OCI-LY3 (cell line): Measurements from ENCODE around the gene ABCG5.

Source experiments
- H2AFZ ChIP-seq: fragments of 200-600, 300-600 bp; shearing (Covaris generic); 2 replicates; pipeline ENCODE4 v1.6.0; 2014; ENCODE audit warnings: antibody characterized with exemption, low read depth, low read length
- H3K27ac ChIP-seq: fragments of 200-600, 300-600 bp; sonication (generic); 2 replicates; pipeline ENCODE4 v1.5.1; 2014; ENCODE audit warnings: mild to moderate bottlenecking, low read length, moderate library complexity, mixed read lengths
- H3K27me3 ChIP-seq: fragments of 200-600, 300-600 bp; sonication (generic); 2 replicates; pipeline ENCODE4 v1.6.1; 2014; ENCODE audit warnings: low read depth, low read length, mixed read lengths
- H3K36me3 ChIP-seq: fragments of 200-600, 300-600 bp; sonication (generic); replicated peaks from 2 replicates; pipeline ENCODE3; 2014; ENCODE audit warnings: low read depth, low read length, mixed read lengths
- H3K4me1 ChIP-seq: fragments of 300-600, 200-600 bp; sonication (generic); 2 replicates; pipeline ENCODE4 v1.6.1; 2014; ENCODE audit warnings: low read length, mixed read lengths
- H3K4me2 ChIP-seq: fragments of 200-600, 300-600 bp; sonication (generic); 2 replicates; pipeline ENCODE4 v1.6.1; 2014; ENCODE audit warnings: low read length, mixed read lengths
- H3K4me3 ChIP-seq: fragments of 300-600, 200-600 bp; sonication (generic); 2 replicates; pipeline ENCODE4 v1.5.1; 2014; ENCODE audit warnings: antibody characterized with exemption, mild to moderate bottlenecking, low read length, moderate library complexity
- H3K79me2 ChIP-seq: fragments of 300-600, 200-600 bp; shearing (Covaris generic); 2 replicates; pipeline ENCODE4 v1.6.1; 2014; ENCODE audit warnings: mild to moderate bottlenecking, low read length, mixed read lengths
- H3K9ac ChIP-seq: fragments of 300-600, 200-600 bp; shearing (Covaris generic); 2 replicates; pipeline ENCODE4 v1.6.0; 2014; ENCODE audit warnings: mild to moderate bottlenecking, low read length, moderate library complexity
- H3K9me3 ChIP-seq: fragments of 200-600, 300-600 bp; shearing (Covaris generic); 2 replicates; pipeline ENCODE4 v1.6.1; 2014; ENCODE audit warnings: low read length, mixed read lengths; ENCODE audit not compliant: insufficient read depth
- H4K20me1 ChIP-seq: fragments of 200-600, 300-600 bp; sonication (generic); 2 replicates; pipeline ENCODE4 v1.6.1; 2016; ENCODE audit warnings: low read length, mixed read lengths; ENCODE audit not compliant: insufficient read depth
- CTCF ChIP-seq: fragments of 200-600, 300-600 bp; sonication (generic); IDR thresholded peaks from 2 replicates; pipeline ENCODE4 v1.5.1; 2014; ENCODE audit warnings: antibody characterized with exemption, low read length, low read depth
- EZH2phosphoT487 ChIP-seq: fragments of 200-600 bp; shearing (Covaris generic); IDR thresholded peaks from 2 replicates; pipeline ENCODE4 v1.6.1; 2018; ENCODE audit warnings: antibody characterized with exemption, mixed run types, low read depth

Gene ABCG5

DNA sequence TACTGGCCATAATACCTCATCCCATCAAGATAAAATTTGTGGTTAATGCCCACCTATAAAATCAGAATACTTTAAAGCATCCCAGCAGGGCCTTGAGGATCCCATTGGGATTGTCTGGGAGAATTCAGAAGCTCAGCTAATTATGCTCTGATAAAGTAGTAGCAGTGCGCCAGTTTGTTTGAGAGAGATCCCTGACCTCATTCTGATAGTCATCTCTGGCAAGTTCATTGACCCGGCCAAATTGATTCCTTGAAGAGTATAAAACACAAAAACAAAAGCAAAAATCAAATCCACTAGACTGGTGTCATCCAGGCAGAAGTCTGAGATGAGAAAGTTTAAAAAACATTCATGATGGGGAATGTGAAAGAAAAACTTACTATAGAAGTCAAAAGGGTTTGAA is 14.1 kb downstream of the ABCG5 start:
- no peak overlapping the region for H2AFZ ChIP-seq
- no peak overlapping the region for H3K9ac ChIP-seq
- no peak overlapping the region for H3K4me2 ChIP-seq
- no peaks in the 10 kb centered on the region for H3K4me1 ChIP-seq
- H4K20me1 ChIP-seq = no peaks in the 10 kb centered on the region
- H3K4me3 ChIP-seq = no peak overlapping the region
- no peaks in the 10 kb centered on the region for H3K79me2 ChIP-seq
- H3K27me3 ChIP-seq = peaks cover 2% of the 10 kb centered on the region; the same call in 1 of the 2 replicates
- H3K27ac ChIP-seq = no peak overlapping the region
- no peaks in the 10 kb centered on the region for H3K9me3 ChIP-seq
- H3K36me3 ChIP-seq = no peaks in the 10 kb centered on the region
- TF ChIP-seq CTCF = no peak
- no peak for TF ChIP-seq EZH2phosphoT487

DNA sequence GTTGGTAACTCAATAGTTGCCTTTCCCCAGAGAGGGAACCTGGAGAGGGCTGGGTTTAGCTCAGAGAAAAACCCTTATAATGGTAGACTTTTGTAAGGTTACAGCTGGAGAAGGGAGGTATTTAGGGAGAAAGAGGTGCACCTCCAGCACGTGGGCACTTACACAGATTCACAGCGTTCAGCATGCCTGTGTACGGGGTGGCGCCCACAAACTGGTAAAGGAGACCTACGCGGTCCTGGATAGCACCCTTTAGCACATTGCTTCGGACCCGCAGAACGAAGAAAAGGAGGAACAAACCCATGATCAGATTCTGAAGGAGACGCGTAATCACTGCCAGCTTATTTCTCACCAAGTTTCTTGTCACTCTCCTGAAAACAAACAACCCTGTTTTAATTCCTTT is 14.9 kb downstream of the ABCG5 start:
- no peaks in the 10 kb centered on the region for H3K36me3 ChIP-seq
- no peaks in the 10 kb centered on the region for H3K79me2 ChIP-seq
- H3K4me3 ChIP-seq = no peak overlapping the region
- no peaks in the 10 kb centered on the region for H3K27me3 ChIP-seq
- H3K9me3 ChIP-seq = no peaks in the 10 kb centered on the region
- H3K9ac ChIP-seq = no peak overlapping the region
- H3K4me2 ChIP-seq = no peak overlapping the region
- no peak overlapping the region; the same call in 1 of the 2 replicates for H2AFZ ChIP-seq
- peaks cover 4% of the 10 kb centered on the region for H3K4me1 ChIP-seq
- H3K27ac ChIP-seq = no peak overlapping the region
- TF ChIP-seq EZH2phosphoT487 (no peak), CTCF (no peak)
- H4K20me1 ChIP-seq = no peaks in the 10 kb centered on the region

GRCh38 chr2:43822839-43823238 is 15.8 kb downstream of the ABCG5 start:
- Histone ChIP-seq H2AFZ (no peak overlapping the region), H3K27me3 (no peaks in the 10 kb centered on the region), H3K4me3 (no peak overlapping the region), H3K79me2 (no peaks in the 10 kb centered on the region), H3K36me3 (no peaks in the 10 kb centered on the region), H3K27ac (no peak overlapping the region), H3K9ac (no peak overlapping the region), H3K9me3 (no peaks in the 10 kb centered on the region), H3K4me2 (no peak overlapping the region), H4K20me1 (no peaks in the 10 kb centered on the region), H3K4me1 (peaks cover 8% of the 10 kb centered on the region)
- TF ChIP-seq EZH2phosphoT487 = no peak
- no peak for TF ChIP-seq CTCF

DNA sequence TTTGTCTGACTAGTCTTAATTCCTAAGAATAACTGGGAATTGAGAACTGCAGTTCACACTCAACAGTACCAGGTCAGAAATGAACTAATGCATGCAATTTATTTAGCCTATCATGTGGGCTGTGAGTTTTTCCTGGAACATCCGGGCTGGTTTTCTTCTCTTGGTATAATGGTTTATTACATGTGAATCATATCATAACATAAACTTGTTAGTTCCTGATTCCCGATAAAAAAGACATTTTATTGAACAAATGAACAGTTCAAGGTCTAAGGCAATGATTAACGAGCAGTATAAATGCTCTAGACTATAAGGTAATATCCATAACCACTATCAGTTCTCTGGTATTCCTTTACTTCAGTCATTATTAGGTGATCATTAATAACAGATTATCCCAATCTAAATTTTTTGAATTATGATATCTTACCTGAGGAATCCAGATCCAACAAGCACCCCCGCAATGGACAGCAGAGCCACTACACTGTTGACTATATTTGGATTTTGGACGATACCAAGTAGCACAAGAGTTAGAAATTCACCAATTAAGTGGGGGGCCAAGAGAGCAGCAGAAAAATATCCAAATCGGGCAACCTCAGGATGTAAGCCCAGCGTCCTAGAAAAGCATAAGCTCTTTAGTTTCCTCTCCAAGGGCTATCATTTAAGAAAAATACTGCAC is 19.0 kb downstream of the ABCG5 start:
- Histone ChIP-seq H3K27ac (no peak overlapping the region), H3K27me3 (no peaks in the 10 kb centered on the region), H3K9me3 (no peaks in the 10 kb centered on the region), H3K4me1 (peaks cover 8% of the 10 kb centered on the region), H3K4me2 (no peak overlapping the region), H3K9ac (no peak overlapping the region), H3K79me2 (no peaks in the 10 kb centered on the region), H2AFZ (no peak overlapping the region), H3K4me3 (no peak overlapping the region), H4K20me1 (no peaks in the 10 kb centered on the region), H3K36me3 (no peaks in the 10 kb centered on the region)
- no peak for TF ChIP-seq EZH2phosphoT487
